Lung microvascular endothelial cell (primary cell): ENCODE results near the gene RABGAP1L. TPM values are rescaled to one million over a fixed set of nuclear protein-coding genes. Genes with fewer than 3 reads are reported as not detected.
"Not testable (repeated sequence)": the region's sequence is repeated elsewhere in the genome, so short reads cannot be mapped to it uniquely, and the experiment has no call there.

Source experiments
- DNase-seq, 2 donors: peaks; one replicate each; pipeline versions ENCODE4 v3.0.0 to v3.0.0-alpha.2; 2010; ENCODE audit warnings: low read depth in 2 of 2
- total RNA-seq: library from RNA; depleted of rRNA; stranded (reverse); fragments of >200 nt; gene quantifications from 2 replicates; pipeline ENCODE4 v1.2.1, GENCODE V29; 2014

The RABGAP1L gene
- total RNA-seq, 1 donor from 2014 or later = 27.0 TPM

GRCh38 chr1:174289644-174290310 is 130.5 kb downstream of the RABGAP1L start:
- DNase-seq = no peak

GRCh38 chr1:174291059-174291458 is 131.7 kb downstream of the RABGAP1L start:
- no peak for DNase-seq

GRCh38 chr1:174296309-174296708 is 137.0 kb downstream of the RABGAP1L start:
- DNase-seq = no peak

- no peak for DNase-seq
Measured at GRCh38 chr1:174297351-174297750, 138.0 kb downstream of the RABGAP1L start.

- no peak for DNase-seq
Measured at GRCh38 chr1:174301295-174302077, 142.2 kb downstream of the RABGAP1L start.

- DNase-seq = no peak
Measured at GRCh38 chr1:174308604-174309003, 149.3 kb downstream of the RABGAP1L start.

- no peak for DNase-seq
Measured at GRCh38 chr1:174309490-174309889, 150.2 kb downstream of the RABGAP1L start.

- DNase-seq = no peak
Measured at GRCh38 chr1:174314433-174314832, 155.1 kb downstream of the RABGAP1L start.

GRCh38 chr1:174315239-174315638 is 155.9 kb downstream of the RABGAP1L start:
- DNase-seq = no peak

- DNase-seq = not testable (repeated sequence)
Measured at GRCh38 chr1:174320897-174321296, 161.6 kb downstream of the RABGAP1L start.

GRCh38 chr1:174322202-174322862 is 163.0 kb downstream of the RABGAP1L start:
- DNase-seq = no peak

- no peak for DNase-seq
Measured at GRCh38 chr1:174324493-174324892, 165.2 kb downstream of the RABGAP1L start.

GRCh38 chr1:174324939-174325338 is 165.6 kb downstream of the RABGAP1L start:
- no peak for DNase-seq

- DNase-seq = no peak
Measured at GRCh38 chr1:174326278-174326677, 167.0 kb downstream of the RABGAP1L start.

GRCh38 chr1:174333437-174333836 is 174.1 kb downstream of the RABGAP1L start:
- DNase-seq = no peak

GRCh38 chr1:174337000-174337681 is 177.8 kb downstream of the RABGAP1L start:
- DNase-seq = no peak

- DNase-seq = not testable (repeated sequence)
Measured at GRCh38 chr1:174340404-174340803, 181.1 kb downstream of the RABGAP1L start.

GRCh38 chr1:174344162-174344561 is 184.8 kb downstream of the RABGAP1L start:
- DNase-seq = no peak

GRCh38 chr1:174352117-174352516 is 192.8 kb downstream of the RABGAP1L start:
- DNase-seq = no peak

- DNase-seq = no peak
Measured at GRCh38 chr1:174352883-174353608, 193.7 kb downstream of the RABGAP1L start.

- DNase-seq = peak in 1 of 2 donors; percentile 3
Measured at GRCh38 chr1:174358344-174358743, 199.0 kb downstream of the RABGAP1L start.
